VCaP (cell line): ENCODE results near the gene MGAT4D.

Experiments used
- H3K27ac ChIP-seq: fragments of 450-650 bp; 2 replicates; pipeline ENCODE4 v1.5.1; 2017
- TF ChIP-seq, protein P1 (sequence below): fragments of 450-650 bp; conservative IDR thresholded peaks from 2 replicates; pipeline ENCODE4 v1.5.1; 2017; ENCODE audit warnings: mild to moderate bottlenecking, moderate library complexity

The MGAT4D gene

GRCh38 chr4:140504261-140504660 lies 6.2 kb upstream of the MGAT4D start:
- TF ChIP-seq, protein P1, sequence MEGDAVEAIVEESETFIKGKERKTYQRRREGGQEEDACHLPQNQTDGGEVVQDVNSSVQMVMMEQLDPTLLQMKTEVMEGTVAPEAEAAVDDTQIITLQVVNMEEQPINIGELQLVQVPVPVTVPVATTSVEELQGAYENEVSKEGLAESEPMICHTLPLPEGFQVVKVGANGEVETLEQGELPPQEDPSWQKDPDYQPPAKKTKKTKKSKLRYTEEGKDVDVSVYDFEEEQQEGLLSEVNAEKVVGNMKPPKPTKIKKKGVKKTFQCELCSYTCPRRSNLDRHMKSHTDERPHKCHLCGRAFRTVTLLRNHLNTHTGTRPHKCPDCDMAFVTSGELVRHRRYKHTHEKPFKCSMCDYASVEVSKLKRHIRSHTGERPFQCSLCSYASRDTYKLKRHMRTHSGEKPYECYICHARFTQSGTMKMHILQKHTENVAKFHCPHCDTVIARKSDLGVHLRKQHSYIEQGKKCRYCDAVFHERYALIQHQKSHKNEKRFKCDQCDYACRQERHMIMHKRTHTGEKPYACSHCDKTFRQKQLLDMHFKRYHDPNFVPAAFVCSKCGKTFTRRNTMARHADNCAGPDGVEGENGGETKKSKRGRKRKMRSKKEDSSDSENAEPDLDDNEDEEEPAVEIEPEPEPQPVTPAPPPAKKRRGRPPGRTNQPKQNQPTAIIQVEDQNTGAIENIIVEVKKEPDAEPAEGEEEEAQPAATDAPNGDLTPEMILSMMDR, result no peak
- no peak overlapping the region for H3K27ac ChIP-seq

DNA sequence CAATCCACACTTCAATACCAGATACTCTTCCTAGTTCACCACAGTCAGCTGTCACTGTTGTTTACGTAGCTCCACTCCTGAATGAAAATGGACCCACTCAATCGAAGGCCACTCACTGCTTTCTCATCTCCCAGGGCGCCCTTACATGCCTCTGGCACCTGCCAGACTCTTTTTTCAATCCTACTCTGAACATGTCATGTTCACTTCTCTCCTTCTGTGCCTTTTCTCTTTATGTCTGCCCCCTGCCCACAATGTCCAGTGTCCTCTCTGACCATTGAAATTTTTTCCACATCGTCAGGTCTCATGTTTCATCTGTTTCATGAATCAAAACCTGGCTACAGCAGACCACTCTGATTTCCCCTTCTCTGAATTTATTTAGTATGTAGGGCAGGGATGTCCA lies 1.3 kb upstream of the MGAT4D start:
- H3K27ac ChIP-seq, result no peak overlapping the region

DNA sequence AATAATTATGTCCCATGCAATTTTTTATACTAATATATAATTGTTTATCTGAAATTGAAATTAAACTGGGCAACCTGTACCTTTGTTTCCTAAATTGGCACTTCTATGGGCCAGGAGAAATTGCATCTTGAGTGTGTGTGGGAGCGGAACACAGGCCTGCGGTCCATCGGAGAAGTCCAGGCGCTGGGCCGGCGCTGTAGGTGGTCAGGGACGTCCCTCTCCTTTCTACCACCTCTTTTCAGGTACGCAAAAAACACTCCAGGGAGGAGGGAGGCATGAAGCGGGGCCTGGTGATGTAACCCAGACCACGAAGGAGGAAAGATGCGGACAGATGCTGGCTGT lies 717 bp downstream of the MGAT4D start:
- TF ChIP-seq, protein P1, result no peak
- H3K27ac ChIP-seq, result no peak overlapping the region

More for the DNA sequence above, 1.3 kb upstream of the MGAT4D start:
- TF ChIP-seq, protein P1, result no peak

- H3K27ac ChIP-seq, result no peak overlapping the region
- TF ChIP-seq, protein P1, result no peak
Measured at GRCh38 chr4:140485939-140486338, 12.2 kb downstream of the MGAT4D start.

DNA sequence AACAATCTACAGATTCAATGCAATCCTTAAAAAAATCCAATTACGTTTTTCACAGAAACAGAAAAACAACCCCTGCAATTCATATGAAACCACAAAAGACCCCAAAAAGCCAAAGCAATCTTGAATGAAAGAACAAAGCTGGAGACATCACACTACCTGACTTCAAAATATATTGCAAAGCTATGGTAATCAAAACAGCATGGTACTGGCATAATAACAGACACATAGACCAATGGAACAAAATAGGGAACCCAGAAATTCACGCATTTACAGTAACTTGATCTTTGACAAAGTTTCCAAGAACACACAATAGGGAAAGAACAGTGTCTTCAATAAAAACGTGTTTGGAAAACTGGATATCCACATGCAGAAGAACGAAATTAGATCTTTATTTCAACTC lies 14.6 kb downstream of the MGAT4D start:
- no peak overlapping the region for H3K27ac ChIP-seq
- TF ChIP-seq, protein P1, result no peak

GRCh38 chr4:140472156-140472555 lies 25.9 kb downstream of the MGAT4D start:
- no peak overlapping the region for H3K27ac ChIP-seq
- TF ChIP-seq, protein P1, result no peak

DNA sequence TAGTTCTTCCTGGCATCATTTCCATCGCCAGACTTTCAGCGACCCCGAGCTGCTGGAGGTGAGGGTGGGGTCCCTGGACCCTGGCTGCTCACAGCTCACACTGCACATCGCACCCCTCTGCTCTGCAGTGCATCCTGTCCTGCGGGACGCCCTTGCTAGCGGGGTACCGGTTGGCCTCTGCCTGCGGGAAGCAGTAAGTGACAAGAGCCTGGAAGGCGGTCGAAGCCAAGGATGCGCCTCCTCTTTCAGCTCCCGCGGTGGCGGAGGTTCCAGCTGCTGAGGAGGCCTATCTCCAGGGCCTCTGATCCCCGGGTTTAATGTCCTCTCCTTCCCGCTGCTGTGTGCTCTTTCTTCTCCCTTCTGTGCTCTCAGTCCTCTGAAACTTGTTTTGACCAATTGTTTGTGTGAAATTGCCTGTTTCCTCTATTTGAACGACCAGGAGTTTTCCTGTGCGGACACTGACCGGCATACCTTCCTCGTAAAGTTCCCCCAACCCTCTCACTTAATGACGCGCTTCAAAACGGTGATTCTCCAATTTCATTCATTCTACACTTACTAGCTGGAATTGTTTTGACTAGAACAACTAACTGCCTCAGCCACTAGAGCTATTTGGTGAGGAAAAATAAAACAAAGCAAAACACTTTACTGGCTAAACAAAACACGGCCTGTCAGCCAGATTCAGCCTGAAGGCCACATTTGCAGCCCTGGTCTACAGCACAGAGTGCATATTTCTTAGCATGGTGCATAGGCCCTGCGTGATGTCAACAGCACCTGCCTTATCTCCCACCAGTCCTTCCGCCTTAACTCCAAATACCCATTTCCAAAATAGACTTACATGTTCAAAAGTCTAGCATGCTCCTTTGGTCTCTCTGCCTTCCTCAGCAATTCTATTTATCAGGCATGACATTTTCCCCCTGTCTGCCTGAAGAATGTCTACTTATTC lies 28.0 kb downstream of the MGAT4D start:
- H3K27ac ChIP-seq, result no peak overlapping the region
- TF ChIP-seq, protein P1, result no peak
